GM18951 (cell line): ENCODE results near the gene LDLRAD4.

ENCODE experiments used
- POLR2A ChIP-seq: IDR thresholded peaks from 4 replicates; pipeline ENCODE4 v1.6.1; 2011; ENCODE audit warnings: mild to moderate bottlenecking; ENCODE audit not compliant: insufficient read length, insufficient read depth; ENCODE audit errors: extremely low read depth
- in situ Hi-C: fragments of 300-500 bp; cut with MboI; formaldehyde crosslinking; loops from one replicate; pipeline ENCODE4 v1.12.0; 2022; ENCODE audit warnings: low sequenced_read_pairs, mixed read lengths, inconsistent platforms; ENCODE audit not compliant: unreplicated experiment

The LDLRAD4 gene

DNA sequence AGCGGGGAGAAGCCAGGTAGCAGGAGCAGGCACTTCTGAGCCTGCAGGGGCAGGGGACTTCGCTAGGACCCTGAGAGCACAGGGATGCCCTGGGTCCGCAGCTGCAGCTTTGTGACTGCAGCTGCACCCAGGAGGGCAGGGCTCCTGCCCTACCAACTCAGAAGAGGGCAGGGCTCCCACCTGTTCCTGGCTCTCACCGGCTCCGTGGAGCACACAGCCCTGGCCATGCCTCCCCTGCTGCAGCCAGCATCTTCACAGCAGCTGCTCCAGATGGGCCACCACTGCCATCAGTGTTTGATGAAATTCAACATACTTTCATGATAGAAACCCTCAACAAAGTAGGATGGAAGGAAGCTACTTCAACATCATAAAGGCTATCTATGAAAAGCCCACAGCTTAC, 415.1 kb downstream of the LDLRAD4 start:
- in situ Hi-C loops = no loop called here
- TF ChIP-seq POLR2A = no peak

DNA sequence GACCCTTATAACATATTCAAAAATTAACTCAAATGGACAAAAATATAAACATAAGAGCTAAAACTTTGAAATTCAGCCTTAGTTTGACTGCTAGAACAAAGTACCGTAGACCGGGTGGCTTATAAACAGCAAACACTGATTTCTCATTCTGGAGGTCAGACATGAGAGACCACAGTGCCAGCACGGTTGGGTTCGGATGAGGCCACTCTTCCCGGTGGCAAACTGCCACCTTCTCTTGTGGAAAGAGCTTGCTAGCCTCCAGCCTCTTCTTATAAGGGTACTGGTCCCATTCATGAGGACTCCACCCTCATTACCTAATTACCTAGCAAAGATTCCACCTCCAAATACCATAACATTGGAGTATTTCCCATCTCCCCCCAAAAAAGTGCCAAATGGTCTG, 416.5 kb downstream of the LDLRAD4 start:
- no peak for TF ChIP-seq POLR2A
- in situ Hi-C loops = no loop called here

DNA sequence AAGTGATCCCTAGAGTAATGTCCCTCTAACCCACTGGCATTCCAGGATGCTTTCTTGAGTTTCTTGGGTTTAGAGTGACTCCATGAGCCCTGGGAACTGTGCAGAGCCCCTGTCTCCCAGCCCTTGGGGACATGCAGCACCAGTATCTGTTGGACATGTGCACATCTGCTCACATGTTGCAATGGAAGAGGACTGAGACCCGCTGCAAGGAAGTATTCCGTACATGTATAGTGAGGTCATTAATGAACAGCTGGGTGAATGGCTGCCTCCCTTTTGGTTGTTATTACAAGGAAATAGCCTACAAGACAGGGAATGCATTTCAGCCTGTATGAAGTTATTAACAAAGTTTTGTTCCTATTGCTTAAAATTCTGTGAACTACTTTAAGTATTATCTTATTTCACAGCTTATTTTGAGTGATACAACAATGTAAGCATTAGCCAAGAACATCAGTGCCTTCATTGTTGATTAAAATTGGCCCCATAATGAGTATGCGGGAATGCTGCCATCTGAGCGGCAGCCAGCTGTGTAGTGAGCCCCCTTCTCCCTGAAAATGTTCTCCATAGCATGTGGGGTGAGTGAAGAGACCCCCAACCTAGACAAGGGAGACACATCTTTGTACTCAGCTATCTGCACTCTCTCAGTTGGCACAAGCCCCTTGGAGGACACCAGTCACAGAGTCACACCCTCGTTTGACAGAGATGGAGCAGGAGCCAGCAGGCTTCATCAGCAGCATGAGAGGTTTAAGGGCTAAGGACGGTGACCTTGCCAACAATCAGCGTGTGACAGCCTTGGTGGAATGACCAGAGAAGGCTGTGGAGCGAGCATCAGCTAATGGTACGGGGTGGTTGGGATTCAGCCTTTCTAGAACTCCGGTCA, 420.4 kb downstream of the LDLRAD4 start:
- TF ChIP-seq POLR2A = no peak
- in situ Hi-C loops = no loop called here

DNA sequence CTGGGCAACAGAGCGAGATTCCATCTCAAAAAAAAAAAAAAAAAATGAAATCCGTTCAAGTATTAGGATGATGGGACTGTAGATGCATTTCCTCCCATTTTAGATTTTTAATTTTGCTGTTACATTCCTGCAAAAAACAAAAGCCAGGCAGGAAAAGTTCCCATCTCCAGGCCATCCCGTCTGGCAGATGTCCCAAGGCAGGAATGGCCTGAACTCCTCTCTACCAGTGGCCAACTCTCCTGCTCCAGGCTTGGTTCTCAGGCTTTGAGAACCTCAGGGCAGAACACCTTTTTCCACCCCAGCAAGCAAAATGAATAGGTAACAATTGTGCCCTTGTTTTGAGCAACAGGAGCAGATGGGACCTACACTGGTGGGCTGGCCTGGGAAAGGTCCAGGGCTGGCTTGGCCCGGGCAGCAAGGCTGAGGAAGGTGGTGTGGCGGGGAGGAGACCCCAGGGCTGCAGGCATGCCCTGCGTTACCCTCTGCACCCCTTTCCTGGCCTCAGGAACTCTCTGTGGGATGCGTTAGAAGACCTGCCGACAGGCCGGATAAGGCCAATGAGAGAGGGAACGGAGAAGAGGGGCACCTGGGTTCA, 421.8 kb downstream of the LDLRAD4 start:
- no peak for TF ChIP-seq POLR2A
- in situ Hi-C loops = no loop called here

DNA sequence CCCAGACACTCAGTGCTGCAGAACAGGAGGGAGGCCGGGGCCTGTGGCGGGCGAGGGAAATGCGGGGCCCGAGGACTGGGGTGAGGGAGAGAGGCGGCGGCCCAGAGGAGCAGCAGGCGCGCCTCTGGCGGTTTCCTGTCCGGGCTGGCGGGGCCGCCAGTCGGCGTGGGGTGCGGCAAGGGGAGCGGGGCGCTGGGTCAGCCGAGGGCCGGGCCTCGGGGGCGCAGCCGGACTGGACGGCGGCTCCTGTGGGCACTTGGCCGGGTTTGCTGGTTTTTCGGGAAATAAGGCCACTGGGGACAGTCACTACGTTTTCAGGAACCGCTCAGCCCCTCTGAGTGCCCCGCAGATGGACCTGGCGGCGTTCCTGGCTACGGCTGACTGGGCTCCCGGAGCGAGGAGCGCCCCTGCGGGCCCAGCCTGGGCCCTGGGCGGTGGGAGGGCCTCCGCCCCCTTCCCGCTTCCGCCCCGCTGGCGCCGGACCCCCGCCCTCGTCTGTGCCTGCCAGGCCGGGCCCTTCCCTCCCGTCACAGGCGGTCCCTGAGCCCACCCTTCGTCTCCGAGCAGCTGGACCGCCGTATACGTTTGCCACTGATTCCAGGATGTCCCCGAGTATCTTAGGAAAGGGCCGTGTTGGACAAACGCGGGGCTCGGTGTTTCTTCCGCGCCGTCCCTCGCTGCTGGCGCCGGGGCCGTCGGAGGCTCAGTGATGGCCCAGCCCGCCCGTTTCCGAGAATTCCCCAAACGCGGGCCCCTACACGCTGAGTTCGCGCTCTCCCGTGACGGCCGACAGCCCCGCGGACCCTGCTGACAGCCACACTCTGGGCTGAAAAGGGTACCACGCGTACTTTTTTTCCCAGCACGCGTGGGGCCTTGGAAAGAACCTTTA, 423.2 kb downstream of the LDLRAD4 start:
- TF ChIP-seq POLR2A = no peak
- in situ Hi-C loops = no loop called here

DNA sequence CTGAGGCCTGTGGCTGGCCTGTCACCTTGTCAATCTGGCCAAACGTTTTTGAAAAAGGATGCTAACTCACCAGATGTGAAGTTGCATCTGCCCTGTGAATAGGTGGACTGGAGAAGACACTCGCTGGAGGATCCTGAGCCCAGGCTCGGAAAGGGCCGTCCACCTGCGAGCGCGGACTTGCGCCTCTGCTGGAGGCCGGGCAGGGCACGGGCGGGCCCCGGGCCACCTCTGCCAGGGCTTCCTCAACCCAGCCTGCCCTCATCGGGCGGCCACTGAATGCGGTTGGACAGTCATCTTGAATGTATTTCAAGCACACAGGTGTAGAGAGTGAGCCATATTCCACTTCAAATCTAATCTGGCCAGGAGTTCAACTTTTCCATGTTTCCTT, 423.9 kb downstream of the LDLRAD4 start:
- no peak for TF ChIP-seq POLR2A
- in situ Hi-C loops = no loop called here

DNA sequence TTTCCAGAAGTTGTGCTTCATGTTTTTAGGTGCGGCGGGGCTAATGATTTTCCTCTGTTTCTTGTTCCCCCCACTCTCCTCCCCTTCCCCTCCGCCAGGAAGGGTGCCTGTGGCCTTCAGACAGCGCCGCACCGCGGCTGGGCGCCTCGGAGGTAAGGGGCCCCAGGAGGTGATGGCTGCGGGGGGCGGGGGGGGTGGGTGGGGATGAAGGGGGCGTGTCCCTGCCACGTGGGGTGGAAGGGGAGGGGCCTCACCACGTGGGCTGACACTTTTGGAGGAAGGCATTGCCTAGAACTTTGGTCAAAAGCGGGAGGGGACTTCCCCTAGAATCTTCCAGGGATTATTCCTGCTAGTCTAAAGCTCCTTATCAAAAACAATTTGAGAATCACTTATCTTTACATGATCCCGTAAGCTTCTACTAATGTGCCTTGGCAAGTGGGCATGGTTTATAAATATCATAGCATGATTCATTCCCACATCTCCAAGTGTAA, 424.7 kb downstream of the LDLRAD4 start:
- in situ Hi-C loops = no loop called here
- TF ChIP-seq POLR2A = no peak

DNA sequence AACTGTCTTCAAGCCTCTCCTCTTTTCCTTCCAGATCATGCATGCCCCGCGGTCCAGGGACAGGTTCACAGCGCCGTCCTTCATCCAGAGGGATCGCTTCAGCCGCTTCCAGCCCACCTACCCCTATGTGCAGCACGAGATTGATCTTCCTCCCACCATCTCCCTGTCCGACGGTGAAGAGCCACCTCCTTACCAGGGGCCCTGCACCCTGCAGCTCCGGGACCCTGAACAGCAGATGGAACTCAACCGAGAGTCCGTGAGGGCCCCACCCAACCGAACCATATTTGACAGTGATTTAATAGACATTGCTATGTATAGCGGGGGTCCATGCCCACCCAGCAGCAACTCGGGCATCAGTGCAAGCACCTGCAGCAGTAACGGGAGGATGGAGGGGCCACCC, 426.5 kb downstream of the LDLRAD4 start:
- TF ChIP-seq POLR2A = no peak
- in situ Hi-C loops = no loop called here

DNA sequence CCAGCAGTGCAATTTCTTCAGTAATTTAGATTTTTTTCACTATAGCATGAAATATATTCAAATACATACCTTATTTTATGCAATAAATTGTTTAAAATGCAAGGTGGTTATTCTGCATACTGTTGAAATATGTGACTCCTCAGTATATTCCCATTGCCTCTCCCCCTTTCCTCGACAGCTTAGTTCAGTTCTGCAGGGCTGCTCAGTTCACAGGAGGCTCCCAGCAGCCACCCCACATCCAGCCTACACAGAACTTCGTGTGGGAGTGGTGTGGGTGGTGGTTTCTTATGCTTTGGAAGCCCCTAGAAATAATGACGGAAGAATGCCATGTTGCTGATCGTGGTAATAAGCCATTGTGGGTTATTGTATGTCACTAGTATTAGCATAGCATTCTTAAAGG, 428.1 kb downstream of the LDLRAD4 start:
- in situ Hi-C loops = no loop called here
- TF ChIP-seq POLR2A = no peak

DNA sequence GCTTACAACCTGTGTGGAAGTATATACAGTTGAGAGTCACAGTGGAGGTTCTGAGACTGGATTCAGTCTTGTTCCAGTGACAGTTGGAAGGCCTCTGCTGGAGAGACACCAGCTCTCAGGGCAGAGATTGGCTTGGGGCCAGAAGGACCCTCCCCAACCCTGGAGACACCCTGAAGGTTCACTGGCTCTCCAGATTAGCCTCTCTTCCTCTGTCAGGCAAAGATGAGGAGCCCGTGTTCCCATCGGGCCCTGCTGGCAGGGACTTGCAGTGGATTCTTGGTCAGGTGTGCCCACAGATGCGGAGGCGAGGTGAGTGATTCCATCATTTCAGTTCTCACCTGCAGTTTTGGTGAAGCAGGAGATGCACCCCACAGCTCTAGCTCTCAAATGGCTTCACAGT, 429.2 kb downstream of the LDLRAD4 start:
- no peak for TF ChIP-seq POLR2A
- in situ Hi-C loops = no loop called here

DNA sequence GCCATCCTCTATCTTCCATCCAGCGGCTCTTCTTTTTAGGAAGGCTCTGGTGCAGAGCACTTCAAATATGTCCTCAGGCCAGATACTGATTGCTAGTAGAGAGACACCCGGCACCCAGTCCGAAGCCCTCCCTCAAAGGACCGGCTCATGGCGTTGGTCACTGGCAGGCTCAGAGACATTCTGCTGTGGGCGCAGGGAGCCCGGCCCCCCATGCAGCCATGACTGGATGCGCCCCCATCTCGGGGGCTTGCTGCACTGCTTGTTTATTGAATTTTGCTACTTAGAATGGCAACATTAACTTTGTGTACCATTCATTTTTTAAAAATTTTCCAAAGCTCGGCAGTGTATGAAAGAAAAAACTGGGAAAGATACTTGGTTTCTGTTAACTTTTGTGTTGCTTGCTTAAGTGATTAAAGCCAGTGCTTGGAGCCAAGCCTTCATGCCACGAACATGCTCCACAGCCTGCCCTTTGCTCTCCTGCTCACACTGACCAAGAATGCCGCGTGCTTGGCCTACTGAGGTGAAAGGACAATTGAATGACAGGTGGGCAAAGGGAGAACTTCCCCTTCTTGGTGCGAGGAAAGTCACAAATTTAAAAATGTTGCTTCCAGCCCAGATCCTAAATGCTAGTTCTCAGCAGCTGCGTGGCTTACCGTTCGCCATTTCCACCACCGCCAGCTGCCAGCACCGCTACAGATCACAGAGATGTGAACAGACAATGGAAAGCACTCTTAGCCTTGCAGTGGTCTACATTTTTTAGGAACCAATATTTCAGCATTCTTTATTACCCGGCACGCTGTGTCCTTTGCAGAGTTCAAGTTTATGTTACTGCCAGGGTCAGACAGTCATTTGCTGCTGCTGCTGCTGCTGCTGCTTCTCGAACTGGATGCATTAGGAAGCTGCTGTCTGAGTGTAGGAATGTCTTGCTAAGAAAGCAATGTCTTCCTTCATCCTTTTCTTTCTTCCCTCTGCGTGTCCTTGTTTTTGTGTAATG, 431.1 kb downstream of the LDLRAD4 start:
- TF ChIP-seq POLR2A = no peak

DNA sequence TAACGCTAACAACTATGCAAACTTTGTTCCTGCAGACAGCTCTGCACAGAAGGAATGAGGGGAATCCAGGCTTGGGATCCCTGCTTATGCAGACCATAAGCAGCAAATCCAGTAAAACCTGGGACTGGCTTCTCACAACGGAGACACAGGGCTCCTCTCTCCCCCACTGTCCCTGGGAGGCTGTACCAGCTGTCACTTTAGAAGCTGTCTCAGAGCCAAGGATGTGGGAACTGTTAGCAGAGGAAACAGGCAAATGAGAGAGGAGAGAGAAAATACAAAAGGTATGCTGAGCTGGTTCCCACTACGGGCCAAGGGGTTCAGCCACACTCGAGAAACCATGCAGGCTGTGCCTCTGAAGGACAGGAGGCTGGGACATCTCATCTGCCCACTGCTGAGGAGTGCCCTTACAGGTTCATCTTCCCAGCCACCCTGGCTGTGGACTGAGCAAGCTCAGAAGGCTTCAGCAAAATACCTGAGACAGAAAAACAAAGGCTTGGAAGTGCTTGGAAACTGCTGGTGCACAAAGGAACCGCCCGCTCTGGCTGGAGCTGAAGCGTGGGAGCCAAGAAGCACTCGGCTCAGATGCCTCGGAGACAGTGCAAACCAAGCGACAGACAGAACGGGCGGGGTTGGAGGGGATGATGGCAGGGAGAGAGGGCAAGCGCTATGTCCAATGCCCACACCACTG, 435.3 kb downstream of the LDLRAD4 start:
- no peak for TF ChIP-seq POLR2A
- in situ Hi-C loops = no loop called here

More for the DNA sequence above, 431.1 kb downstream of the LDLRAD4 start:
- in situ Hi-C loops = no loop called here
